Nephron (organoid): Measurements from ENCODE around the gene TMEM97.

Experiments
- H3K27ac Mint-ChIP-seq, 3 experiments: 2 replicates each; pipeline ENCODE4 v1.8.0; 2020; ENCODE audit warnings: mixed read lengths in 3 of 3, mild to moderate bottlenecking in 2 of 3, moderate library complexity in 1 of 3
- H3K27me3 Mint-ChIP-seq: 2 replicates; pipeline ENCODE4 v1.8.0; 2021; ENCODE audit warnings: low read depth, mild to moderate bottlenecking, moderate library complexity, mixed read lengths
- H3K36me3 Mint-ChIP-seq: 2 replicates; pipeline ENCODE4 v1.8.0; 2020; ENCODE audit warnings: low read depth, mixed read lengths
- H3K4me1 Mint-ChIP-seq: 2 replicates; pipeline ENCODE4 v1.8.0; 2020; ENCODE audit warnings: mixed read lengths
- H3K4me3 Mint-ChIP-seq, 3 experiments: 2 replicates each; pipeline ENCODE4 v1.8.0; 2020; ENCODE audit warnings: mild to moderate bottlenecking in 3 of 3, mixed read lengths in 3 of 3, moderate library complexity in 2 of 3
- H3K9me3 Mint-ChIP-seq: 2 replicates; pipeline ENCODE4 v1.8.0; 2020; ENCODE audit warnings: mixed read lengths
- CTCF ChIP-seq, 3 experiments: fragments of 200-600 bp; sonication (generic); IDR thresholded peaks; one replicate each; pipeline ENCODE4 v1.5.0; 2021; ENCODE audit warnings: antibody characterized with exemption in 3 of 3; ENCODE audit not compliant: unreplicated experiment in 3 of 3

TMEM97 gene

GRCh38 chr17:28370744-28371103 lies 51.7 kb downstream of the TMEM97 start:
- peaks cover 14% of the 10 kb centered on the region for H3K27me3 Mint-ChIP-seq
- no peaks in the 10 kb centered on the region for H3K9me3 Mint-ChIP-seq
- H3K4me1 Mint-ChIP-seq = peaks cover 16% of the 10 kb centered on the region
- peak overlapping the region; percentile 89 to 92 (median 91) for H3K4me3 Mint-ChIP-seq
- H3K36me3 Mint-ChIP-seq = no peaks in the 10 kb centered on the region
- peak overlapping the region; percentile 65 to 85 (median 79) for H3K27ac Mint-ChIP-seq
- TF ChIP-seq CTCF (IDR thresholded peaks at IDR 0.05; ENCODE audit: unreplicated experiment in 3 of 3) = no peak

GRCh38 chr17:28371245-28372202 lies 52.5 kb downstream of the TMEM97 start, which contains the start of gene SARM1:
Gene SARM1 (plus strand): TSS chr17:28371694. CDS start chr17:28372033, 339 bp downstream.
- Mint-ChIP-seq H3K36me3 (no peaks in the 10 kb centered on the region), H3K27ac (peak within 1 kb of the TSS; percentile 77 to 85 (median 79)), H3K4me3 (peak within 1 kb of the TSS; percentile 90 to 92 (median 91)), H3K9me3 (no peaks in the 10 kb centered on the region), H3K27me3 (peaks cover 14% of the 10 kb centered on the region), H3K4me1 (peaks cover 16% of the 10 kb centered on the region)
- TF ChIP-seq CTCF (IDR thresholded peaks at IDR 0.05; ENCODE audit: unreplicated experiment in 3 of 3) = no peak

- no peaks in the 10 kb centered on the region for H3K36me3 Mint-ChIP-seq
- no peaks in the 10 kb centered on the region for H3K9me3 Mint-ChIP-seq
- no peak for TF ChIP-seq CTCF (IDR thresholded peaks at IDR 0.05; ENCODE audit: unreplicated experiment in 3 of 3)
- peaks cover 14% of the 10 kb centered on the region for H3K27me3 Mint-ChIP-seq
- peak overlapping the region; percentile 80 to 90 (median 85) for H3K4me3 Mint-ChIP-seq
- H3K4me1 Mint-ChIP-seq = peaks cover 16% of the 10 kb centered on the region
- no peak overlapping the region for H3K27ac Mint-ChIP-seq
Measured at GRCh38 chr17:28372203-28372944, 53.4 kb downstream of the TMEM97 start.

- peaks cover 14% of the 10 kb centered on the region for H3K27me3 Mint-ChIP-seq
- H3K27ac Mint-ChIP-seq = no peak overlapping the region
- H3K9me3 Mint-ChIP-seq = no peaks in the 10 kb centered on the region
- H3K4me3 Mint-ChIP-seq = peak overlapping the region; percentile 80 to 90 (median 85)
- peaks cover 16% of the 10 kb centered on the region for H3K4me1 Mint-ChIP-seq
- TF ChIP-seq CTCF (IDR thresholded peaks at IDR 0.05; ENCODE audit: unreplicated experiment in 3 of 3) = no peak
- H3K36me3 Mint-ChIP-seq = no peaks in the 10 kb centered on the region
Measured at GRCh38 chr17:28372945-28373274, 53.9 kb downstream of the TMEM97 start.
